Measurements from ENCODE around the gene NETO2.

DNA sequence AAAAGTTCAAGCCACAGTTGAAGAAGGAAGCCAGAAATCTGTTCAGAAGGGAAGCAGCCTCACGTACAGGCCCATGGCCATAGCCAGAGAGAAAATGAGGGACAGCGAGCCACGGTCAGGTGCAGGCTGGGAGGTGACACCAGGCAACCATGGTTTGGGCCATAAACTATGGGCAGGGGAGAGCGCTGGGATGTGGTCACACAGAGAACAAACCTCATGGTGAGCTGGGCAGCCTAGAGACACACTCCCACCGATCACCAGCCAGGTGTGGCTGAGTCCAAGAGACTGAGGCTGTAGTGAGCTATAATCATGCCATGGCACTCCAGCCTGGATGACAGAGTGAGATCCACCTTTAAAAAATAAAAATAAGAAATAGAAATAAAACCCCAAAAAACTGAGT, 76.5 kb downstream of the NETO2 start:
- TF ChIP-seq POLR2A (IDR thresholded peaks at IDR 0.05; ENCODE audit: low read depth, low read length) (no peak), POLR2AphosphoS5 (IDR thresholded peaks at IDR 0.05; ENCODE audit: insufficient read depth, low read depth, low read length) (no peak), MYC (IDR thresholded peaks at IDR 0.05; ENCODE audit: low read depth, low read length) (no peak)
- TF ChIP-seq, protein P1, sequence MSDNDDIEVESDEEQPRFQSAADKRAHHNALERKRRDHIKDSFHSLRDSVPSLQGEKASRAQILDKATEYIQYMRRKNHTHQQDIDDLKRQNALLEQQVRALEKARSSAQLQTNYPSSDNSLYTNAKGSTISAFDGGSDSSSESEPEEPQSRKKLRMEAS (IDR thresholded peaks at IDR 0.05; ENCODE audit: insufficient read depth, insufficient read length): no peak
- TF ChIP-seq, protein P2, sequence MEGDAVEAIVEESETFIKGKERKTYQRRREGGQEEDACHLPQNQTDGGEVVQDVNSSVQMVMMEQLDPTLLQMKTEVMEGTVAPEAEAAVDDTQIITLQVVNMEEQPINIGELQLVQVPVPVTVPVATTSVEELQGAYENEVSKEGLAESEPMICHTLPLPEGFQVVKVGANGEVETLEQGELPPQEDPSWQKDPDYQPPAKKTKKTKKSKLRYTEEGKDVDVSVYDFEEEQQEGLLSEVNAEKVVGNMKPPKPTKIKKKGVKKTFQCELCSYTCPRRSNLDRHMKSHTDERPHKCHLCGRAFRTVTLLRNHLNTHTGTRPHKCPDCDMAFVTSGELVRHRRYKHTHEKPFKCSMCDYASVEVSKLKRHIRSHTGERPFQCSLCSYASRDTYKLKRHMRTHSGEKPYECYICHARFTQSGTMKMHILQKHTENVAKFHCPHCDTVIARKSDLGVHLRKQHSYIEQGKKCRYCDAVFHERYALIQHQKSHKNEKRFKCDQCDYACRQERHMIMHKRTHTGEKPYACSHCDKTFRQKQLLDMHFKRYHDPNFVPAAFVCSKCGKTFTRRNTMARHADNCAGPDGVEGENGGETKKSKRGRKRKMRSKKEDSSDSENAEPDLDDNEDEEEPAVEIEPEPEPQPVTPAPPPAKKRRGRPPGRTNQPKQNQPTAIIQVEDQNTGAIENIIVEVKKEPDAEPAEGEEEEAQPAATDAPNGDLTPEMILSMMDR (IDR thresholded peaks at IDR 0.05; ENCODE audit: extremely low read depth in 1 of 2, insufficient read depth in 1 of 2, low read depth in 1 of 2, low read length in 2 of 2): no peak

Data from endothelial cell of umbilical vein (primary cell).